Left hindlimb (tissue), 1 donor: Measurements from ENCODE around the gene PSKH1.
A peak's percentile ranks its signal among the peaks of the same experiment; 100 is the strongest.
"Not testable (repeated sequence)": the region's sequence is repeated elsewhere in the genome, so short reads cannot be mapped to it uniquely, and the experiment has no call there.

ENCODE experiments used
- DNase-seq: peaks from one replicate; pipeline ENCODE4 v3.0.0-alpha.2; 2018

Gene PSKH1

DNA sequence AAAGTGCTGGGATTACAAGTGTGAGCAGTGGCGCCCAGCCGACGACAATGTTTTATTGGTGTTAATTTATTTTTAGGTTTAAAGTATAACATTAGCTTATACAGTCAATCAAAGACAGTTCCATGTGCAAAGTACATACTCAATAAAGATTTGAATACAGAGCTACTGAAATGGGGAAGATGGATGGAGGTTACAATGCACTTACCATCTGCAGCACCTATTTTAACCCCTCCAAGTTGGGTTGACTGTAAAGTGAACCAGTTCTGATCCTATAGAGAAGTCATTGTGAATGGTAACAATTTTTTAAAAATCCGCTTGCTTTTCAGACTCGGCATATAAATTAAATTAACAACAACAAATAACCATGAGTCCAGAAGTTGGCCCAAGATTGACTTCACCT, 679 bp upstream of the PSKH1 start:
- DNase-seq, result no peak

DNA sequence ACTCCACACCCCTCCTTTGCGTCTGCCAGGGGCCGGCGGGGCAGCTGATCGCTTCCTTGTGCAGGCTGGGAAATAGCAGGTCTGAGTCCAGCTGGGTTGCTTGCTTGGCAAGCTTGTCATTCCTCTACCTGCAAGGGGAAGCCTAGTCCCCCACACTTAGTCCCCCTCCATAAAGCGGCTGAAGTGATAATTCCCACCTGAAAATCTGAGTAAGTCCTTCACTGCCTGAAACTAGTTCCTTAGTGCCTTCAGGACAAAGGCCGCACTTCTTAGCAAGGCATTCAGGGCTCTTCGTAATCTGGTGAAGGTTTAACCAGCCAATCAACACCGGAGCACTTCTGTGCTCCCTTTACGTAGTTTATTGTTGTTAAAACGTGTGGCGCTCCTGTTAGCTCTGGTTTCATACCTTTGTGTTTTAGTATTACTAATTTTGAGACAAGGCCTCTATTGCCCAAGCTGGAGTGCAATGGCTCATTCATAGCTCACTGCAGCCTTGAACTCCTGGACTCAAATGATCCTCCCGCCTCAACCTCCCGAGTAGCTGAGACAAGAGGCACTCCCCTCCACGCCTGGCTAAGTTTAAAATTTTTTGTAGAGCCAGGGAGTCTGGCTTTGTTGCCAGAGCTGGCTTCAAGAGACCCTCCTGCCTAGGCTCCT, 817 bp downstream of the PSKH1 start:
- no peak for DNase-seq

DNA sequence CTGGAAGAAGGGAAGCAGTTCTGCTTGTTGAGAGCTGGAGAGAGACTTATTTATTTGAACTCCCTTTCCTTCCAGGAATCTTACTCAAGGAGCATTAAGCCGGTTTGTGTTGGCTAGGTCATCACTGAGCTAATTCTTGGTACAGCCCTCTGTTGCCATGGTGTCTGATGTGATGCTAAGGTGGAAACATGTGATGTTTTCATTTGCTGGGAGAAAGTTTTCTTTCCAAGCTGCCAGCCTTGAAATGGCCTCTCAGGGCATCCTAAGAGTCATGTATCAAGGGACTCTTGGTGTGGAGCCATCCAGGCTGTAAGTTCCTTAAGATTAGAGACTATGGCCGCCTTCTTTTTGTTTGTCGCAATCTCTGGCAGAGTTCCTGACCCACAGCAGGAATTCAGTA, 4.2 kb downstream of the PSKH1 start:
- DNase-seq, result peak; percentile 62

DNA sequence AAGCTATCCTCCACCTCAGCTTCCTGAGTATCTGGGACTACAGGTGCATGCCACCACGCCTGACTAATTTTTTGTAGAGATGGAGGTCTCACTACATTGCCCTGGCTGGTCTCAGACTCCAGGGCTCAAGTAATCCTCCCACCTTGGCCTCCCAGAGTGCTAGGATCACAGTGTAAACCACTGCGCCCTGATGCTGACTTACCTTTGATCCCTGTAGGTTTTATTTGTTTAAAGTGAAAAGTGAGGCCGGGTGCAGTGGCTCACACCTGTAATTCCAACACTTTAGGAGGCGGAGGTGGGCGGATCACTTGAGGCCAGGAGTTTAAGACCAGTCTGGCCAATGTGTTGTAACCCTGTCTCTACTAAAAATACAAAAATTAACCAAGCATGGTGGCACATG, 8.7 kb downstream of the PSKH1 start:
- no peak for DNase-seq

GRCh38 chr16:67902831-67903230, 9.8 kb downstream of the PSKH1 start:
- DNase-seq, result no peak

DNA sequence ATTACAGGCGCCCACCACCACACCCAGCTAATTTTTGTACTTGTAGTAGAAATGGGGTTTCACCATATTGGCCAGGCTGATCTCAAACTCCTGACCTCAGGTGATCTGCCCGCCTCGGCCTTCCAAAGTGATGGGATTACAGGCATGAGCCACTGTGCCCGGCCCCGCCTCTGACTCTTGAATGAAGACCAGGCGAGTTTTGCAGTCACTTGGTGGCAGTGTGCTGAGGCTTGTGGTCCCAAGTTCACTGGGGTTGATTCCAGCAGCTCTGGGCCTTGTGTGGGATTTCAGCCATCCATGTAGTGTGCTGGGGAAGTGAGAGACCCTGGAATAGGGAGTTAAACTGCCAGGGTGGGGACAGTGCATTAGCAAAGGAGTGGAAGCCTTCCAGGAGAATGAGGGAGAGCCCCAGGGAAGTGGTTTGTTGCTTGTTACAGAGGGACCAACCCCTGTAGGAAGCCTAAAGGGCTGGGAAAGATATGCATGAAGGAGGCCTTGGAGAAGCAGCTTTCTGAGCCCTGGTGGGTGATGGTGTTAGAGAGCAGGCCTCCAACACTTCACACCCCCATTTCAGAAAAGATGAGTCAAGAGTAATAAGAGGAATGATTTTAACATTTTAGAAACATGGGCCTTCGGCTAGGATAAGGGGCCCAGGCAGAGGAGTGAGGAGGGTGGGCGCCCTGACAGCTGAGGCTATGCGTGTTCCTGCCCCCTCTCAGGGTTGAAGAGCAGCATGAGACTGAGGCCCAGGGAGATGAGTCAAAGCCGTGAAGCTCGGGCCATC, 14.5 kb downstream of the PSKH1 start:
- DNase-seq, result no peak

DNA sequence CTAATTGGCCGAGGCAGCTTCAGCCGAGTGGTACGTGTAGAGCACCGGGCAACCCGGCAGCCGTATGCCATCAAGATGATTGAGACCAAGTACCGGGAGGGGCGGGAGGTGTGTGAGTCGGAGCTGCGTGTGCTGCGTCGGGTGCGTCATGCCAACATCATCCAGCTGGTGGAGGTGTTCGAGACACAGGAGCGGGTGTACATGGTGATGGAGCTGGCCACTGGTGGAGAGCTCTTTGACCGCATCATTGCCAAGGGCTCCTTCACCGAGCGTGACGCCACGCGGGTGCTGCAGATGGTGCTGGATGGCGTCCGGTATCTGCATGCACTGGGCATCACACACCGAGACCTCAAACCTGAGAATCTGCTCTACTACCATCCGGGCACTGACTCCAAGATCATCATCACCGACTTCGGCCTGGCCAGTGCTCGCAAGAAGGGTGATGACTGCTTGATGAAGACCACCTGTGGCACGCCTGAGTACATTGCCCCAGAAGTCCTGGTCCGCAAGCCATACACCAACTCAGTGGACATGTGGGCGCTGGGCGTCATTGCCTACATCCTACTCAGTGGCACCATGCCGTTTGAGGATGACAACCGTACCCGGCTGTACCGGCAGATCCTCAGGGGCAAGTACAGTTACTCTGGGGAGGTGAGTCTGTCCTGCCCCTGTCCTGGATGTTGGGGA, 16.1 kb downstream of the PSKH1 start:
- no peak for DNase-seq

DNA sequence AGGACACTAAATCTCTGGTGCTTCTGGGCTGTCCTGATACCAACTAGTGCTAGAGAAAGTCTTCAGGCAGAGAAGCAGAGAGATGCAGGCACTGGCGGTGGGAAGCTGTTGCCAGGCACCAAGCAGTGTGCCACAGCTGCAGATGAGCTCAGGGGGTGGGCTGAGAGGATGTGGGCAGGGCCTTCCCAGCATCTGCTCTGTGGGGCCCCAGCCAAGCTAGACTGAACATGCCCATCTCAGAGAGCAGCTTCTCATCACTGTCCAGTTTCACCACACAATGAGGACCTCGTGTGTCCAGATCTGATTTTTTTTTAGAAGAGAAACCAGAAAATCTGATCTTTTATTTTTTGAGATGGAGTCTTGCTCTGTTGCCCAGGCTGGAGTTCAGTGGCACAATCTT, 17.1 kb downstream of the PSKH1 start:
- no peak for DNase-seq

DNA sequence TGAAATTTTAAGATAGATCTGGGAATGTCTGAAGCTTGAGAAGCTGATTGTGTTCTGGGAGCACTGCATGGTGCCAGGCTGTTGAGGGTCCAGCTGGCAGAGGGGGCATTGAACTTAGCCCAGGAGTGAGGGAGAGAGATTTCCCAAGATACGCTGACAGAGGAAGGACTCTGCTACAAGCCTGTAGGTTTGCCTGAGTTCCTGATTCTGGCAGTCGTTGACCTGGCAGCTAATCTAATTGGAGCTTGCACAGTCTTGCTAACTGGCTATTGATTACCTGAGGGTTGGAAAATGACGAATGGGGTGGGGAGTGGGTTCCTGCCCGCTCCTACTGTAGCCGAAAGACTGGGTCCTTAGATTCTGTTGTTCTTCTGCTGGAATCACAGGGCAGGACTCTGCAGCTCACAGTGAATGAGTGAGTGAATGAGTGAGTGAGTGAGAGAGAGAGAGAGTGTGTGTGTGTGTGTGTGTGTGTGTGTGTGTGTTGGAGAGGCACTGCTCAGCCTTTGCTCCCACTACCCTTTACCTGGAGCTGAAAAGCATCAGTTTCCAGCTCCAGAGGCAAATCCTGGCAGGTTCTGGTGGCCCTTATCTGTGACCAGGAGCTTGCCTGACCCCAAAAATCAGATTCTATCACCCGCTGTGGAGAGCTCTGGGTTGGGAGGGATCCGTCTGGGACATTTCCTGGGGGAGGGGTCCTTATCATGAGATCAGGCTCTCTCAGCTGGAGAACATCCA, 21.9 kb downstream of the PSKH1 start:
- DNase-seq, result no peak

- DNase-seq, result not testable (repeated sequence)
These were observed 22.4 kb downstream of the PSKH1 start for GRCh38 chr16:67915496-67915769.

DNA sequence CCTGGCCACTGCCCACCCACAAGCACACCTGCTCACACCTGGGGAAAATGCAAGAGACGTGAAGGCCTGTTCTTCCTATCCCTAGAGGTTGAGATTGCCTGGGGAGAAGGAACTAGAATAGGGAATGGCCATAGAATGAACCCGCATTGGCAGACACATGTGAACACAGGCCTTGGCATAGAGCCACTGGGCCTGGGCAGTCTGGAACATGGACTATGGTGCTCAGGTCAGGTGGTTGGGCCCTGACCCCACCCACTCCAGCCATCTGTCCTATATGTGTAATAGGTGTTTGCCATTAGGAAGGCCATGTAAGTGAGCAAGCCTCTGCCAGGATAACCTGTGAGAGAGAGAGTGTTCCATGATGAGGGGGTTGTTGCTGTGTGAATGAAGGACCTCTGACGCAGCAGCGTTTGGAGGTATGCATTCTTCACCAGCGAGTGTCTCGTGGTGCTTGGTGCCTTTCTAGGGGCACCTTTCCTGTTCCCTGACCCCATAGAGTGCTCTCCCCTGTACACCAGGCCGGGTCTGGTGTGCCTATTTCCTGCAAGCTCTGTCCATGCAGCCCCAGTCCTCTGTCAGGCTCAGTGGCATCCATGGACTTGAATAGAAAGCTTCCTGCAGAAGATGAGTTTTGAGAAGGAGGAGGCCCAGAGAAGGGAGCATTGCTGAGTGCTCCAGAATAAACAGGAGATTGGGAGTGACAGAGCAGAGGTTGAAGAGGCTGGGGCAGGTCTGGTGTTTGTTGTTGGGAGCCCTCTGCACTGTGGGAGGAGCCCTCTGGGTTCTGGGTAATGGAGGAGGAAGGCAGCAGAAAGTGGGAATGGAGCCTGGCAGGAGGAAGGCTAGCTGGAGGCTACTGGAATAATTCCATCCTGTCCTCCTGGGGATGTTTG, 23.0 kb downstream of the PSKH1 start:
- DNase-seq, result no peak

GRCh38 chr16:67917140-67917851, 24.2 kb downstream of the PSKH1 start:
- DNase-seq, result no peak

DNA sequence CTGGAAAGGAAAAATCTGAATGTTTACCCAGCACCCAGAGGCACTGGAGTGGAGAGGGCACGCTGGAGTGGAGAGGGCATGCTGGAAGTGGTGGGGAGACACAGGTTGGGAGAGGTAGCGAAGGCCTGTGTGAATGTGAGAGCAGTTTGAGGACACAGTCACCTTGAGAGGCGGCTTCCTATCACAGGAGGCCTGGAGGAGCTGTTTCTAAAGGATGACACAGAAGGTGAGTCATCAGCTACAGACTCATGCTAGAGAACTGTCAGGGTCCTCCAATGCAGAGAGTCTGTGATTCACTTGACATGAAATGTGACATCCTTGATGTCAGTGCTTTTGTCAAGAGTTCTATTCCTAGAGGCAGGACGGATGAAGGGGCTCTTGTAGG, 24.8 kb downstream of the PSKH1 start:
- DNase-seq, result no peak

GRCh38 chr16:67919622-67920221, 26.7 kb downstream of the PSKH1 start:
- no peak for DNase-seq

- no peak for DNase-seq
These were observed 29.2 kb downstream of the PSKH1 start for GRCh38 chr16:67922221-67922620.

DNA sequence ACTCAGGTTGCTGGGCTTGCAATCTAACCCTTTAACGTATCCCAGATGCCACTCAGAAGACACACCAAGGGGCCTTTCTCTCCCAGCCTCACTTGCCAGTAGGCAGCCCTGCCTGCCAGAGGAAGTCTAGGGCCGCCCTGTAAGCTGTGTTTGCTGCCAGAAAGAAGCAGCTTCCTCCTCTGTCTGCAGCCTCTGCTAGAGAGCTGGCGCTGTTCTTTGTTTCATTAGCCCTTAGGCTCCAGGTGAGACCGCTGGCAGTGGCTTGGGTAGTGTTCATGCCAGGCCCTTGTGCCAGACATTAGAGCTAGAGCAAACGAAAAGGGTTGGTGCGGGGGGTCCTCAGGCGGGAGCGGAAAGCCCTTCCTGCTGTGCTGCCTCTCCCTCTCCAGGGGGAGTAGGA, 29.7 kb downstream of the PSKH1 start:
- no peak for DNase-seq

DNA sequence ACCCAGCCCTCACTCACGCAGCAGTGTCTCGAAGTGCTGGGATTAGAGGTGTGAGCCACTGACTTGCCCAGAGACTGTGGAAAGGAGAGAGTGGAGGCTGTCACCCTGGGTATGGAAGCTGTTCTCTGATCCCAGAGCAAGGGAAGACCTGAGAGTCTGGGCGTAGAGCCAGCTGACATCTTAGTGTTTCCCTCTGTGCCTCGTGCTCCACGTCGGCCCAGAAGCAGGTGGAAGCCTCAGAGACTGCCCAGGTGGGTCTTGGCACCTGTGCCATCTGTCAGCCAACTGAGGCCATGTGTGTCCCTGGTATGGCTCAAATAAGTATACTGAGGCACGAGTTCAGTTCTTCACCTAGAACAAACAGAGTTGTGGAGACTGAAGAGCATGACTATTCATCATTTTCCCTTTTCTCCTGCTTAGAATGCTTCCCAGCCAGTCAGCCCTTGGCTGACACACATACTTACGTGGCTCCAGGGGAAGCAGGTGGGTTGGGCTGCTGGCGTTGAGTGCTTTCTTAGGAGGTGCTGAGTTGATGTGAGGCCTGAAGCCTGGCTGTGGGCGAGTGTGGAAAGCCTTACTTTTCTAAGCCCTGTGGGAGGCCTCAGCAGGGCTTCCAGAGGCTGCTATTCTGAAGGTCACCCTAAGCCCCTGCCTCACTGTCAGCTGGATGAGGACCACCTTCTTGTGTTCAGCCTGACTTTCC, 30.5 kb downstream of the PSKH1 start:
- no peak for DNase-seq

DNA sequence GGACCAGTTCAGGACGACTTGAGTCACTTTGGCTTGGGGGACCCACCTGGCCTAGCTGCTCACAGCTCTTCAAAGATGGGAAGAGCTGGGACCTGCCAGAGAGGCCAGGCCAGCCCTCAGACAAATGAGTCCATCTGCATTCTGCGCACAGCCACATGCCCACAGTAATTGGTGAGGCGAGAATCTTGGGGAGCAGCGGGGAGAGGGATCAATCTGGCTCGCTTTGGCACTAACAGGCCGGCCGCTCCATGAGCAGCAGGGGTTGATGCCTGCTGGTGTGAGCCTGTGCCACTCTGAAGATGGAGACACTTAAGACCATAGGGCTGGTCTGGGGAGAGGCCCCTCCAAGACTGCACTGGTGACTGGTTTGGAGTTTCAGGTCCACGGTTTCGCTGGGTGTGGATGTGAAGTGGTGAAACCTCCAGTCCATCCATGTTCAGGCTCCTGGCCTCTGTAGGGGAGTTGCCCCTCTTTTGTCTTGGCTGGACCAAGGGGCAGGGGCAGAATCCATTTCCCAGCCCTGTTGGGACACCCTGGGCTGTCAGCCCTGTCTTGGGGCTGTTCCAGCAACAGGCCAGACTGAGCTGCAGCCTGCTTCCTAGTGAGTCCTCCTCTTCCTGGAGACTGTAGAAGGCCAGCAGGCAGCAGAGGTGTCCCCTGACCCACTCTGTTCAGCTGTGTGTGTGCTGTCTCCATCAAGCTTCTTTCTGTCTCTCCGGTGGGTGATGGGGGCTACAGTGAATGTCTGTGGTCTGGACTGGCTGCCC, 31.3 kb downstream of the PSKH1 start:
- no peak for DNase-seq

DNA sequence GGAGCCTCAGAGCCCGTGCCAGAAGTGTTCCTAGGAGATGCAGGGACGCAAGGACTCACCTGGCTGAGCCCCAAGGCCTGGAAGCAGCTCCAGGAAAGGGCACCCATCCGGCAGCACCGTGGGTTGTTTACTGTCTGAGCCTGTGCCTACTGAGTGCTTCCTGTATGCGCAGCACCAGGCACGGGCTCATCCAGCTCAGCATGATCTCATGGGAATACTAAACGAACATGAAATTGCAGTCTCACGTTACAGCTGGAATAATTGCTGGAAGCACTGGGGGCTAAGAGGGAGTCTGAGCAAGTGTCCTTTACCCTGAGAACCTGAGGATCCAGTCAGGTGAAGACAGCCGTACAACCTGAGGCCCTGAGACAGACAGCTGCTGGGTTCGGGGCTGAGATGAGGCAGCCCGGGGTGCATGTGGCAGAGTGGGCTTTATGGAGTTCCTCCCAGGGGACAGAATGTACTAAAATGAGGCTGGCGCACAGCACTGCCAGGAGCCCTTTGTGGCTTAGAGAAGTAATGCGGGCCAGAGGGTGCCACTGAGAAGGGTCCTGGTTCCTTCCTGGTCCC, 33.2 kb downstream of the PSKH1 start:
- DNase-seq, result no peak
